Measurements from ENCODE around the gene PPAT. TPM values are rescaled to one million over a fixed set of nuclear protein-coding genes. Genes with fewer than 3 reads are reported as not detected.
"Not testable (repeated sequence)": the region's sequence is repeated elsewhere in the genome, so short reads cannot be mapped to it uniquely, and the experiment has no call there.

The PPAT gene
- total RNA-seq, 4 donors from 2014 or later, result 1.8 to 29.0 (median 6.9) TPM

GRCh38 chr4:56464581-56464980 is 29.2 kb upstream of the PPAT start:
- Histone ChIP-seq H3K27me3 (no peaks in the 10 kb centered on the region), H3K36me3 (no peaks in the 10 kb centered on the region), H3K4me3 (no peak overlapping the region), H3K4me1 (no peaks in the 10 kb centered on the region), H3K9me3 (no peaks in the 10 kb centered on the region), H3K27ac (no peak overlapping the region)
- no peak for DNase-seq
- TF ChIP-seq, protein P1, sequence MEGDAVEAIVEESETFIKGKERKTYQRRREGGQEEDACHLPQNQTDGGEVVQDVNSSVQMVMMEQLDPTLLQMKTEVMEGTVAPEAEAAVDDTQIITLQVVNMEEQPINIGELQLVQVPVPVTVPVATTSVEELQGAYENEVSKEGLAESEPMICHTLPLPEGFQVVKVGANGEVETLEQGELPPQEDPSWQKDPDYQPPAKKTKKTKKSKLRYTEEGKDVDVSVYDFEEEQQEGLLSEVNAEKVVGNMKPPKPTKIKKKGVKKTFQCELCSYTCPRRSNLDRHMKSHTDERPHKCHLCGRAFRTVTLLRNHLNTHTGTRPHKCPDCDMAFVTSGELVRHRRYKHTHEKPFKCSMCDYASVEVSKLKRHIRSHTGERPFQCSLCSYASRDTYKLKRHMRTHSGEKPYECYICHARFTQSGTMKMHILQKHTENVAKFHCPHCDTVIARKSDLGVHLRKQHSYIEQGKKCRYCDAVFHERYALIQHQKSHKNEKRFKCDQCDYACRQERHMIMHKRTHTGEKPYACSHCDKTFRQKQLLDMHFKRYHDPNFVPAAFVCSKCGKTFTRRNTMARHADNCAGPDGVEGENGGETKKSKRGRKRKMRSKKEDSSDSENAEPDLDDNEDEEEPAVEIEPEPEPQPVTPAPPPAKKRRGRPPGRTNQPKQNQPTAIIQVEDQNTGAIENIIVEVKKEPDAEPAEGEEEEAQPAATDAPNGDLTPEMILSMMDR (IDR thresholded peaks at IDR 0.05), result no peak
- TF ChIP-seq POLR2A (IDR thresholded peaks at IDR 0.05), result no peak
- intact Hi-C loops (cut with DNase I; ENCODE audit: low total_unique reads), result no loop called here

- H3K4me1 ChIP-seq, result no peaks in the 10 kb centered on the region
- H3K4me3 ChIP-seq, result no peak overlapping the region
- no peaks in the 10 kb centered on the region for H3K27me3 ChIP-seq
- DNase-seq, result no peak
- no peak for TF ChIP-seq POLR2A (IDR thresholded peaks at IDR 0.05)
- TF ChIP-seq, protein P1 (IDR thresholded peaks at IDR 0.05), result no peak
- no peaks in the 10 kb centered on the region for H3K9me3 ChIP-seq
- no peaks in the 10 kb centered on the region for H3K36me3 ChIP-seq
- no peak overlapping the region for H3K27ac ChIP-seq
- intact Hi-C loops (cut with DNase I; ENCODE audit: low total_unique reads), result no loop called here
Observed at GRCh38 chr4:56463711-56464110, 28.3 kb upstream of the PPAT start.

- intact Hi-C loops (cut with DNase I; ENCODE audit: low total_unique reads), result no loop called here
- H3K36me3 ChIP-seq, result no peaks in the 10 kb centered on the region
- no peak for TF ChIP-seq POLR2A (IDR thresholded peaks at IDR 0.05)
- TF ChIP-seq, protein P1 (IDR thresholded peaks at IDR 0.05), result no peak
Observed at GRCh38 chr4:56462157-56462556, 26.7 kb upstream of the PPAT start.

GRCh38 chr4:56460085-56460484 is 24.7 kb upstream of the PPAT start:
- H3K36me3 ChIP-seq, result no peaks in the 10 kb centered on the region
- H3K27me3 ChIP-seq, result no peaks in the 10 kb centered on the region

More at GRCh38 chr4:56462157-56462556, 26.7 kb upstream of the PPAT start:
- H3K27ac ChIP-seq, result no peak overlapping the region
- H3K9me3 ChIP-seq, result no peaks in the 10 kb centered on the region
- no peak overlapping the region for H3K4me3 ChIP-seq
- H3K4me1 ChIP-seq, result no peaks in the 10 kb centered on the region
- no peak for DNase-seq
- H3K27me3 ChIP-seq, result no peaks in the 10 kb centered on the region

DNA sequence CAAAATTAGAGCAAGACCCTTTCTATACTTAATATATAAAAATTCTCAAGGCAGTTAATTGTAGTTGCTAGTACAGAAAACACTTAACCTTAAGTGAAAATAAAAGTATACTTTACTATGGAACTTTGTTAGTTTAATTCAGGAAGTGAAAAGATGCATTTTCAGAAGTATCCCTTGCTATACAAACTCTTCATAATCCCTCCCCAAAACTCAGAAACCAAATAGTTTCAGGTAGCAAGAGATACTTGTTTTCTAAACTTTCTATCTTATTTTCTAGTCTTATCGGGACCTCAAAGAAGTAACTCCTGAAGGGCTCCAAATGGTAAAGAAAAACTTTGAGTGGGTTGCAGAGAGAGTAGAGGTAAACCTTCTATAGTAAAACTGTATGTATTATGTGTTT is 14.9 kb upstream of the PPAT start:
- Histone ChIP-seq H3K4me1 (no peaks in the 10 kb centered on the region), H3K36me3 (no peaks in the 10 kb centered on the region), H3K4me3 (no peak overlapping the region), H3K27me3 (no peaks in the 10 kb centered on the region), H3K27ac (no peak overlapping the region), H3K9me3 (no peaks in the 10 kb centered on the region)
- TF ChIP-seq, protein P1 (IDR thresholded peaks at IDR 0.05), result no peak
- no peak for TF ChIP-seq POLR2A (IDR thresholded peaks at IDR 0.05)
- DNase-seq, result no peak
- intact Hi-C loops (cut with DNase I; ENCODE audit: low total_unique reads), result no loop called here

More at GRCh38 chr4:56460085-56460484, 24.7 kb upstream of the PPAT start:
- Histone ChIP-seq H3K27ac (no peak overlapping the region), H3K9me3 (no peaks in the 10 kb centered on the region), H3K4me1 (no peaks in the 10 kb centered on the region), H3K4me3 (no peak overlapping the region)
- TF ChIP-seq, protein P1 (IDR thresholded peaks at IDR 0.05), result no peak
- no peak for TF ChIP-seq POLR2A (IDR thresholded peaks at IDR 0.05)
- no peak for DNase-seq
- intact Hi-C loops (cut with DNase I; ENCODE audit: low total_unique reads), result no loop called here

GRCh38 chr4:56449475-56449874 is 14.1 kb upstream of the PPAT start:
- H3K4me3 ChIP-seq; H3K9me3 ChIP-seq; H3K27me3 ChIP-seq; intact Hi-C loops (cut with DNase I; ENCODE audit: low total_unique reads); H3K4me1 ChIP-seq; H3K36me3 ChIP-seq; DNase-seq; H3K27ac ChIP-seq: not testable (repeated sequence)
